ENCODE results near the gene SHKBP1.
A peak's percentile ranks its signal among the peaks of the same experiment; 100 is the strongest.

The SHKBP1 gene

GRCh38 chr19:40567040-40567749, 9.5 kb upstream of the SHKBP1 start (continued):
- peak; percentile 94 for TF ChIP-seq ZBTB11 (tag by site-specific recombination; conservative IDR thresholded peaks at IDR 0.05; ENCODE audit: low read depth)
- peak; percentile 100 for TF ChIP-seq ZNF354C (tag by site-specific recombination; IDR thresholded peaks at IDR 0.05; ENCODE audit: borderline replicate concordance, low read depth)
- peak; percentile 81 for TF ChIP-seq ZNF654 (tag by site-specific recombination; IDR thresholded peaks at IDR 0.05; ENCODE audit: low read depth)
- TF ChIP-seq, protein P1, sequence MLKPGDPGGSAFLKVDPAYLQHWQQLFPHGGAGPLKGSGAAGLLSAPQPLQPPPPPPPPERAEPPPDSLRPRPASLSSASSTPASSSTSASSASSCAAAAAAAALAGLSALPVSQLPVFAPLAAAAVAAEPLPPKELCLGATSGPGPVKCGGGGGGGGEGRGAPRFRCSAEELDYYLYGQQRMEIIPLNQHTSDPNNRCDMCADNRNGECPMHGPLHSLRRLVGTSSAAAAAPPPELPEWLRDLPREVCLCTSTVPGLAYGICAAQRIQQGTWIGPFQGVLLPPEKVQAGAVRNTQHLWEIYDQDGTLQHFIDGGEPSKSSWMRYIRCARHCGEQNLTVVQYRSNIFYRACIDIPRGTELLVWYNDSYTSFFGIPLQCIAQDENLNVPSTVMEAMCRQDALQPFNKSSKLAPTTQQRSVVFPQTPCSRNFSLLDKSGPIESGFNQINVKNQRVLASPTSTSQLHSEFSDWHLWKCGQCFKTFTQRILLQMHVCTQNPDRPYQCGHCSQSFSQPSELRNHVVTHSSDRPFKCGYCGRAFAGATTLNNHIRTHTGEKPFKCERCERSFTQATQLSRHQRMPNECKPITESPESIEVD (tag by site-specific recombination; IDR thresholded peaks at IDR 0.05) = no peak
- TF ChIP-seq ZNF518A (tag by site-specific recombination; conservative IDR thresholded peaks at IDR 0.05; ENCODE audit: low read depth) = peak; percentile 99
- TF ChIP-seq ZNF704 (tag by site-specific recombination; IDR thresholded peaks at IDR 0.05) = peak; percentile 92; the same call in 1 of the 2 replicates
- peak; percentile 47; the same call in 1 of the 2 replicates for TF ChIP-seq GLIS1 (tag by site-specific recombination; IDR thresholded peaks at IDR 0.05)
- TF ChIP-seq IKZF3 (tag by site-specific recombination; IDR thresholded peaks at IDR 0.05) = no peak
- TF ChIP-seq, protein P2, sequence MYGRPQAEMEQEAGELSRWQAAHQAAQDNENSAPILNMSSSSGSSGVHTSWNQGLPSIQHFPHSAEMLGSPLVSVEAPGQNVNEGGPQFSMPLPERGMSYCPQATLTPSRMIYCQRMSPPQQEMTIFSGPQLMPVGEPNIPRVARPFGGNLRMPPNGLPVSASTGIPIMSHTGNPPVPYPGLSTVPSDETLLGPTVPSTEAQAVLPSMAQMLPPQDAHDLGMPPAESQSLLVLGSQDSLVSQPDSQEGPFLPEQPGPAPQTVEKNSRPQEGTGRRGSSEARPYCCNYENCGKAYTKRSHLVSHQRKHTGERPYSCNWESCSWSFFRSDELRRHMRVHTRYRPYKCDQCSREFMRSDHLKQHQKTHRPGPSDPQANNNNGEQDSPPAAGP (tag by site-specific recombination; IDR thresholded peaks at IDR 0.05) = no peak
- TF ChIP-seq BCL6B (tag by site-specific recombination; IDR thresholded peaks at IDR 0.05) = no peak
- no peak for TF ChIP-seq ZNF549 (tag by site-specific recombination; IDR thresholded peaks at IDR 0.05)
- TF ChIP-seq ZNF560 (tag by site-specific recombination; IDR thresholded peaks at IDR 0.05; ENCODE audit: borderline replicate concordance) = peak; percentile 100
- TF ChIP-seq ZNF791 (tag by site-specific recombination; IDR thresholded peaks at IDR 0.05) = peak; percentile 93
- 0 out of 2 replicates have a peak, but pooled peaks have one; percentile 88 for TF ChIP-seq ZNF175 (tag by site-specific recombination; IDR thresholded peaks at IDR 0.05)
- peak; percentile 98 for TF ChIP-seq ZNF292 (tag by site-specific recombination; IDR thresholded peaks at IDR 0.05; ENCODE audit: borderline replicate concordance, low read depth)
- TF ChIP-seq ZNF514 (tag by site-specific recombination; IDR thresholded peaks at IDR 0.05) = peak; percentile 99
- TF ChIP-seq ZNF416 (tag by site-specific recombination; IDR thresholded peaks at IDR 0.05) = peak; percentile 56; the same call in 1 of the 2 replicates
